LNCaP clone FGC (cell line): ENCODE data around the gene TMEM44.

ENCODE experiments used
- DNase-seq: peaks from one replicate; pipeline ENCODE4 v3.0.0-alpha.2; 2011; ENCODE audit warnings: low read depth
- H3K4me3 ChIP-seq: 2 replicates; pipeline ENCODE4 v1.5.1; 2011; ENCODE audit warnings: mild to moderate bottlenecking, low read depth, low read length, control low read depth
- CTCF ChIP-seq: IDR thresholded peaks from 2 replicates; pipeline ENCODE4 v1.5.1; 2012; ENCODE audit warnings: mild to moderate bottlenecking; ENCODE audit not compliant: control insufficient read depth, insufficient read depth; ENCODE audit errors: extremely low read depth

Gene TMEM44

GRCh38 chr3:194565597-194566190 lies 67.5 kb downstream of the TMEM44 start:
- DNase-seq = no peak

GRCh38 chr3:194562986-194563385 lies 70.2 kb downstream of the TMEM44 start:
- no peak overlapping the region for H3K4me3 ChIP-seq
- no peak for DNase-seq
- TF ChIP-seq CTCF = no peak

More at GRCh38 chr3:194565597-194566190, 67.5 kb downstream of the TMEM44 start:
- no peak overlapping the region for H3K4me3 ChIP-seq
- no peak for TF ChIP-seq CTCF

GRCh38 chr3:194561306-194561974 lies 71.8 kb downstream of the TMEM44 start:
- no peak overlapping the region for H3K4me3 ChIP-seq
- no peak for DNase-seq
- no peak for TF ChIP-seq CTCF

- no peak overlapping the region for H3K4me3 ChIP-seq
- TF ChIP-seq CTCF = no peak
- no peak for DNase-seq
Observed at GRCh38 chr3:194560047-194560446, 73.2 kb downstream of the TMEM44 start.

- H3K4me3 ChIP-seq = no peak overlapping the region
- DNase-seq = no peak
- no peak for TF ChIP-seq CTCF
Observed at GRCh38 chr3:194559530-194559929, 73.7 kb downstream of the TMEM44 start.

- no peak for DNase-seq
- H3K4me3 ChIP-seq = no peak overlapping the region
- no peak for TF ChIP-seq CTCF
Observed at GRCh38 chr3:194556086-194557056, 76.8 kb downstream of the TMEM44 start.
